IMR-90 (cell line): Measurements from ENCODE around the gene CALCOCO2. TPM values are rescaled to one million over a fixed set of nuclear protein-coding genes. Genes with fewer than 3 reads are reported as not detected.

Source experiments
- ATAC-seq: fragments of 200-7000 bp; cut with Tn5 transposase; 2 replicates; pipeline ENCODE4 v1.9.1; 2020; ENCODE audit warnings: low read depth, mild to moderate bottlenecking, moderate library complexity
- BruUV-seq: library from RNA; stranded (reverse); fragments of 400-500 nt; replicated peaks from 2 replicates; lab custom pipeline; 2021; lab: Mats Ljungman, UMichigan
- CTCF ChIA-PET: fragments of 300-600 bp; formaldehyde crosslinking; extraction: SDS; loops from one replicate; lab custom pipeline; 2021; ENCODE audit warnings: antibody characterized with exemption; lab: Yijun Ruan, JAX
- POLR2A ChIA-PET: fragments of 300-600 bp; sonication (Branson Sonifier 250); formaldehyde crosslinking; loops from one replicate; lab custom pipeline; 2022; ENCODE audit warnings: antibody characterized with exemption; ENCODE audit not compliant: unreplicated experiment; lab: Charles Lee
- DNase-seq: peaks from one replicate; pipeline ENCODE4 v3.0.0; 2013
- H2AFZ ChIP-seq: replicated peaks from 2 replicates; pipeline ENCODE3; 2013; ENCODE audit warnings: low read length, mild to moderate bottlenecking; ENCODE audit not compliant: poor library complexity
- H2AK5ac ChIP-seq: 2 replicates; pipeline ENCODE4 v1.6.1; 2013; ENCODE audit warnings: low read depth, low read length, inconsistent platforms
- H2AK9ac ChIP-seq: replicated peaks from 2 replicates; pipeline ENCODE3; 2013; ENCODE audit warnings: mild to moderate bottlenecking, low read depth, low read length, moderate library complexity; ENCODE audit not compliant: poor library complexity
- H2BK120ac ChIP-seq: 2 replicates; pipeline ENCODE4 v1.6.1; 2013; ENCODE audit warnings: low read depth, low read length, inconsistent platforms
- H2BK15ac ChIP-seq: 3 replicates; pipeline ENCODE4 v1.6.1; 2013; ENCODE audit warnings: low read depth, low read length, inconsistent platforms
- H2BK20ac ChIP-seq: 2 replicates; pipeline ENCODE4 v1.6.1; 2013; ENCODE audit warnings: low read depth, mild to moderate bottlenecking, inconsistent platforms, low read length, moderate library complexity
- H2BK5ac ChIP-seq: 2 replicates; pipeline ENCODE4 v1.6.1; 2013; ENCODE audit warnings: mild to moderate bottlenecking, low read depth, low read length, inconsistent platforms; ENCODE audit not compliant: poor library complexity, severe bottlenecking
- H3K14ac ChIP-seq: replicated peaks from 2 replicates; pipeline ENCODE4 v1.6.1; 2013; ENCODE audit warnings: low read depth, low read length, inconsistent platforms
- H3K18ac ChIP-seq: 2 replicates; pipeline ENCODE4 v1.6.1; 2013; ENCODE audit warnings: low read depth, low read length, control low read depth
- H3K23ac ChIP-seq: 2 replicates; pipeline ENCODE4 v1.6.1; 2013; ENCODE audit warnings: low read depth, low read length, inconsistent platforms
- H3K27ac ChIP-seq: 2 replicates; pipeline ENCODE4 v1.5.1; 2013; ENCODE audit warnings: mild to moderate bottlenecking, control low read depth, low read length; ENCODE audit not compliant: insufficient read depth
- H3K27me3 ChIP-seq: 2 replicates; pipeline ENCODE4 v1.6.1; 2013; ENCODE audit warnings: low read length; ENCODE audit not compliant: control insufficient read depth, insufficient read depth
- H3K36me3 ChIP-seq: 2 replicates; pipeline ENCODE4 v1.6.1; 2013; ENCODE audit warnings: low read length, mixed read lengths; ENCODE audit not compliant: control insufficient read depth, insufficient read depth
- H3K4ac ChIP-seq: 2 replicates; pipeline ENCODE4 v1.6.1; 2013; ENCODE audit warnings: low read depth, low read length, inconsistent platforms
- H3K4me1 ChIP-seq: 2 replicates; pipeline ENCODE4 v1.6.1; 2013; ENCODE audit warnings: low read length, mixed read lengths; ENCODE audit not compliant: control insufficient read depth, insufficient read depth
- H3K4me2 ChIP-seq: 2 replicates; pipeline ENCODE4 v1.6.1; 2013; ENCODE audit warnings: low read depth, mild to moderate bottlenecking, control low read depth, low read length, moderate library complexity
- H3K4me3 ChIP-seq: 2 replicates; pipeline ENCODE4 v1.5.1; 2013; ENCODE audit warnings: low read depth, mild to moderate bottlenecking, control low read depth, low read length, moderate library complexity; ENCODE audit not compliant: insufficient read depth
- H3K56ac ChIP-seq: 2 replicates; pipeline ENCODE4 v1.6.1; 2013; ENCODE audit warnings: low read length, inconsistent platforms; ENCODE audit not compliant: insufficient read depth; ENCODE audit errors: extremely low read depth
- H3K79me1 ChIP-seq, 2 experiments: 2 replicates each; pipeline ENCODE4 v1.6.1; 2013; ENCODE audit warnings: low read length in 2 of 2, inconsistent platforms in 1 of 2, low read depth in 1 of 2
- H3K9ac ChIP-seq: 2 replicates; pipeline ENCODE4 v1.6.1; 2013; ENCODE audit warnings: low read depth, low read length, control low read depth
- H3K9me1 ChIP-seq: 2 replicates; pipeline ENCODE4 v1.6.1; 2013; ENCODE audit warnings: low read length, inconsistent platforms; ENCODE audit not compliant: insufficient read depth
- H3K9me3 ChIP-seq: 2 replicates; pipeline ENCODE4 v1.6.1; 2013; ENCODE audit warnings: low read length; ENCODE audit not compliant: control insufficient read depth, insufficient read depth
- H4K20me1 ChIP-seq: 2 replicates; pipeline ENCODE4 v1.6.1; 2013; ENCODE audit warnings: low read length, inconsistent platforms; ENCODE audit not compliant: insufficient read depth
- H4K5ac ChIP-seq: 2 replicates; pipeline ENCODE4 v1.6.1; 2013; ENCODE audit warnings: mild to moderate bottlenecking, low read depth, low read length, control low read depth
- H4K8ac ChIP-seq, 2 experiments: 2 replicates each; pipeline ENCODE4 v1.6.1; 2013; ENCODE audit warnings: low read depth in 2 of 2, low read length in 2 of 2, control low read depth in 1 of 2, inconsistent platforms in 1 of 2
- H4K91ac ChIP-seq: 2 replicates; pipeline ENCODE4 v1.6.1; 2013; ENCODE audit warnings: low read depth, low read length, inconsistent platforms; ENCODE audit not compliant: insufficient read depth
- MAFK ChIP-seq: IDR thresholded peaks from 2 replicates; pipeline ENCODE4 v1.6.1; 2012; ENCODE audit warnings: low read depth, low read length, improper control_type of control experiment
- MXI1 ChIP-seq: IDR thresholded peaks from 2 replicates; pipeline ENCODE4 v1.6.1; 2012; ENCODE audit warnings: low read depth, mild to moderate bottlenecking, low read length, moderate library complexity, borderline replicate concordance
- RAD21 ChIP-seq: IDR thresholded peaks from 2 replicates; pipeline ENCODE4 v1.6.1; 2012; ENCODE audit warnings: low read length, improper control_type of control experiment
- RCOR1 ChIP-seq: IDR thresholded peaks from 2 replicates; pipeline ENCODE4 v1.6.1; 2012; ENCODE audit warnings: mild to moderate bottlenecking, low read length, improper control_type of control experiment; ENCODE audit not compliant: insufficient replicate concordance
- SMC3 ChIP-seq: fragments of 150-350 bp; IDR thresholded peaks from 2 replicates; pipeline ENCODE4 v1.6.1; 2016; ENCODE audit warnings: low read depth, mild to moderate bottlenecking, antibody characterized with exemption, low read length, moderate library complexity
- WGBS, 2 experiments: methylation state at CpG; one replicate each; pipeline versions ENCODE4 v1.1.5 to v1.1.7; 2013; ENCODE audit warnings: missing lambda C conversion rate in 2 of 2; ENCODE audit not compliant: insufficient read length in 1 of 2; ENCODE audit errors: extremely low coverage in 2 of 2; 5-methylcytosine and 5-hydroxymethylcytosine counted together
- dilution Hi-C: fragments of 300-500 bp; cut with HindIII; formaldehyde crosslinking; loops from one replicate; pipeline ENCODE4 v1.14.3; 2018; ENCODE audit warnings: low sequenced_read_pairs; ENCODE audit not compliant: unreplicated experiment
- in situ Hi-C: fragments of 300-500 bp; cut with MboI; formaldehyde crosslinking; loops from 3 replicates; pipeline ENCODE4 v1.14.3; 2019; ENCODE audit warnings: low sequenced_read_pairs, inconsistent platforms, mixed read lengths
- intact Hi-C: fragments of 100-400 bp; cut with micrococcal nuclease; formaldehyde crosslinking; loops from 2 replicates; pipeline ENCODE4 v1.10.0; 2022
- polyA plus RNA-seq, 3 experiments: library from polyadenylated mRNA; depleted of rRNA; stranded (reverse); fragments of >200 nt; gene quantifications; 2 replicates each; pipeline ENCODE4 v1.2.3, GENCODE V29; 2012; ENCODE audit warnings: low replicate concordance in 1 of 3
- total RNA-seq: library from RNA; depleted of rRNA; stranded (reverse); fragments of >200 nt; gene quantifications from 2 replicates; pipeline ENCODE4 v1.2.3, GENCODE V29; 2012
- TF ChIP-seq, protein P1 (sequence below): conservative IDR thresholded peaks from 2 replicates; pipeline ENCODE4 v1.5.1; 2012; ENCODE audit warnings: mild to moderate bottlenecking, low read depth, low read length, improper control_type of control experiment

The CALCOCO2 gene
- total and polyA plus RNA-seq, 2 of the 4 experiments (the other 2 are of a cell fraction) = 35.9 to 53.4 TPM

- Histone ChIP-seq H3K4ac (no peak overlapping the region), H2BK15ac (no peak overlapping the region), H3K27me3 (peaks cover 38% of the 10 kb centered on the region), H3K4me3 (no peak overlapping the region), H3K9me1 (0 out of 2 replicates have a peak, but pooled peaks cover 4% of the 10 kb centered on the region), H3K9me3 (no peaks in the 10 kb centered on the region), H3K79me1 (no peaks in the 10 kb centered on the region), H3K36me3 (no peaks in the 10 kb centered on the region), H2BK5ac (no peak overlapping the region), H4K20me1 (no peaks in the 10 kb centered on the region), H3K23ac (no peak overlapping the region; the same call in 1 of the 2 replicates), H3K4me1 (0 out of 2 replicates have a peak, but pooled peaks cover 2% of the 10 kb centered on the region), H2AFZ (no peak overlapping the region), H3K27ac (no peak overlapping the region), H2AK9ac (no peak overlapping the region), H4K8ac (no peak overlapping the region), H4K91ac (no peak overlapping the region), H3K4me2 (no peak overlapping the region), H4K5ac (no peak overlapping the region), H3K9ac (no peak overlapping the region), H3K56ac (no peak overlapping the region), H3K18ac (no peak overlapping the region), H3K14ac (no peak overlapping the region), H2BK20ac (no peak overlapping the region), H2BK120ac (no peak overlapping the region), H2AK5ac (no peak overlapping the region)
- in situ Hi-C loops (no loop called here), dilution Hi-C loops (no loop called here), intact Hi-C loops (loop anchor here (1.0 to 5.0 kb wide), 2 partner anchors 65 to 218 kb away; no protein-coding TSS in a partner anchor)
- TF ChIP-seq MAFK (no peak), SMC3 (peak; percentile 76), MXI1 (no peak), RAD21 (peak; percentile 59), RCOR1 (no peak)
- TF ChIP-seq, protein P1, sequence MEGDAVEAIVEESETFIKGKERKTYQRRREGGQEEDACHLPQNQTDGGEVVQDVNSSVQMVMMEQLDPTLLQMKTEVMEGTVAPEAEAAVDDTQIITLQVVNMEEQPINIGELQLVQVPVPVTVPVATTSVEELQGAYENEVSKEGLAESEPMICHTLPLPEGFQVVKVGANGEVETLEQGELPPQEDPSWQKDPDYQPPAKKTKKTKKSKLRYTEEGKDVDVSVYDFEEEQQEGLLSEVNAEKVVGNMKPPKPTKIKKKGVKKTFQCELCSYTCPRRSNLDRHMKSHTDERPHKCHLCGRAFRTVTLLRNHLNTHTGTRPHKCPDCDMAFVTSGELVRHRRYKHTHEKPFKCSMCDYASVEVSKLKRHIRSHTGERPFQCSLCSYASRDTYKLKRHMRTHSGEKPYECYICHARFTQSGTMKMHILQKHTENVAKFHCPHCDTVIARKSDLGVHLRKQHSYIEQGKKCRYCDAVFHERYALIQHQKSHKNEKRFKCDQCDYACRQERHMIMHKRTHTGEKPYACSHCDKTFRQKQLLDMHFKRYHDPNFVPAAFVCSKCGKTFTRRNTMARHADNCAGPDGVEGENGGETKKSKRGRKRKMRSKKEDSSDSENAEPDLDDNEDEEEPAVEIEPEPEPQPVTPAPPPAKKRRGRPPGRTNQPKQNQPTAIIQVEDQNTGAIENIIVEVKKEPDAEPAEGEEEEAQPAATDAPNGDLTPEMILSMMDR = peak; percentile 74
- WGBS, 2 experiments = no CpG with 5 or more reads among the region's 7 CpGs
- DNase-seq = peak; percentile 37
- BruUV-seq = no TSS peak
- ChIA-PET POLR2A (interaction anchor here (0.6 kb wide), 1 partner anchor 18 kb away, joined by 12 read pairs; no protein-coding TSS in a partner anchor), CTCF (interaction anchor here (0.6 to 7.7 kb wide), 3 partner anchors 27 to 191 kb away, joined by 3 to 82 read pairs (median 5); no protein-coding TSS in a partner anchor)
- peak; percentile 46; the same call in 1 of the 2 replicates for ATAC-seq
These were observed 16.3 kb upstream of the CALCOCO2 start for GRCh38 chr17:48814504-48814903.
